Uterus (tissue), 4 donors: ENCODE data around the gene SMIM7. TPM values are rescaled to one million over a fixed set of nuclear protein-coding genes. Genes with fewer than 3 reads are reported as not detected.

Experiments
- DNase-seq, 2 donors: peaks; one replicate each; pipeline ENCODE4 v3.0.0-alpha.2; 2019 to 2020
- H3K27ac ChIP-seq, 2 donors: fragments of 200-600 bp; sonication (generic); 1 replicate in 1 of 2; 2 replicates in 1 of 2; pipeline ENCODE4 v1.5.1; 2016 to 2018
- H3K27me3 ChIP-seq, 2 donors: fragments of 200-600 bp; sonication (generic); one replicate each; pipeline ENCODE4 v1.5.1; 2018 to 2019; ENCODE audit warnings: control low read depth in 1 of 2
- H3K36me3 ChIP-seq, 2 donors: fragments of 200-600 bp; sonication (generic); one replicate each; pipeline ENCODE4 v1.5.1; 2019; ENCODE audit warnings: control low read depth in 1 of 2
- H3K4me1 ChIP-seq, 2 donors: fragments of 200-600 bp; sonication (generic); one replicate each; pipeline ENCODE4 v1.5.1; 2018 to 2019; ENCODE audit warnings: control low read depth in 1 of 2
- H3K4me3 ChIP-seq, 2 donors: fragments of 200-600 bp; sonication (generic); 1 replicate in 1 of 2; 2 replicates in 1 of 2; pipeline ENCODE4 v1.5.1; 2018 to 2019; ENCODE audit warnings: mild to moderate bottlenecking in 1 of 2
- H3K9me3 ChIP-seq, 2 donors: fragments of 200-600 bp; sonication (generic); one replicate each; pipeline ENCODE4 v1.5.1; 2019; ENCODE audit warnings: control low read depth in 1 of 2
- CTCF ChIP-seq, 4 experiments: fragments of 200-600 bp in 2 of 4; fragments of 450-650 bp in 2 of 4; sonication (generic) in 2 of 4; IDR thresholded peaks; one replicate each; pipeline ENCODE4 v1.5.1; 2016 to 2019; ENCODE audit warnings: antibody characterized with exemption in 4 of 4, mild to moderate bottlenecking in 2 of 4, moderate library complexity in 1 of 4
- POLR2A ChIP-seq, 2 donors: fragments of 450-650 bp; IDR thresholded peaks; one replicate each; pipeline ENCODE4 v1.6.1; 2016; ENCODE audit warnings: antibody characterized with exemption in 2 of 2, mild to moderate bottlenecking in 1 of 2, moderate library complexity in 1 of 2
- intact Hi-C: fragments of 100-400 bp; cut with DNase I; formaldehyde crosslinking; loops from one replicate; pipeline ENCODE4 v1.15.1; 2023; ENCODE audit warnings: low total_unique reads
- total RNA-seq, 4 donors: library from RNA; depleted of rRNA in 3 of 4; stranded (reverse); fragments of >200 nt in 3 of 4; gene quantifications; one replicate each; pipeline versions ENCODE4 v1.1.0 to v1.2.4, GENCODE V29; 2014 to 2023
- donor health status: DM: yes; HTN: yes; CAD: no.

The SMIM7 gene
- total RNA-seq, 4 donors from 2014 or later, result 26.6 to 144 (median 85.0) TPM

- no peak overlapping the region for H3K27ac ChIP-seq
- no peaks in the 10 kb centered on the region for H3K4me1 ChIP-seq
- intact Hi-C loops, result no loop called here
- H3K9me3 ChIP-seq, result no peaks in the 10 kb centered on the region
- no peaks in the 10 kb centered on the region for H3K27me3 ChIP-seq
- H3K36me3 ChIP-seq, result no peaks in the 10 kb centered on the region
- DNase-seq, result no peak
- H3K4me3 ChIP-seq, result no peak overlapping the region
- TF ChIP-seq CTCF (IDR thresholded peaks at IDR 0.05) (no peak), POLR2A (IDR thresholded peaks at IDR 0.05) (no peak)
These were observed 21.3 kb downstream of the SMIM7 start for GRCh38 chr19:16638666-16639065.

GRCh38 chr19:16637535-16637934, 22.4 kb downstream of the SMIM7 start:
- intact Hi-C loops, result no loop called here
- TF ChIP-seq POLR2A (IDR thresholded peaks at IDR 0.05), result no peak
- no peak for TF ChIP-seq CTCF (IDR thresholded peaks at IDR 0.05)
- H3K4me1 ChIP-seq, result no peaks in the 10 kb centered on the region
- no peaks in the 10 kb centered on the region for H3K27me3 ChIP-seq
- DNase-seq, result no peak
- H3K27ac ChIP-seq, result no peak overlapping the region
- no peak overlapping the region for H3K4me3 ChIP-seq
- H3K36me3 ChIP-seq, result no peaks in the 10 kb centered on the region
- no peaks in the 10 kb centered on the region for H3K9me3 ChIP-seq

- H3K27me3 ChIP-seq, result no peaks in the 10 kb centered on the region
- DNase-seq, result no peak
- intact Hi-C loops, result no loop called here
- H3K4me3 ChIP-seq, result no peak overlapping the region
- no peak for TF ChIP-seq POLR2A (IDR thresholded peaks at IDR 0.05)
- TF ChIP-seq CTCF (IDR thresholded peaks at IDR 0.05), result no peak
- no peaks in the 10 kb centered on the region for H3K36me3 ChIP-seq
- H3K4me1 ChIP-seq, result peaks cover 0 to 7% of the 10 kb centered on the region in 2 donors
- no peak overlapping the region for H3K27ac ChIP-seq
- H3K9me3 ChIP-seq, result no peaks in the 10 kb centered on the region
These were observed 28.5 kb downstream of the SMIM7 start for GRCh38 chr19:16631465-16631864.

- Histone ChIP-seq H3K9me3 (no peaks in the 10 kb centered on the region), H3K36me3 (no peaks in the 10 kb centered on the region), H3K4me1 (peaks cover 0 to 7% of the 10 kb centered on the region in 2 donors), H3K27ac (peak overlapping the region; percentile 91 to 94), H3K4me3 (peak overlapping the region; percentile 77 to 92), H3K27me3 (no peaks in the 10 kb centered on the region)
- no peak for TF ChIP-seq CTCF (IDR thresholded peaks at IDR 0.05)
- no peak for TF ChIP-seq POLR2A (IDR thresholded peaks at IDR 0.05)
- intact Hi-C loops, result loop anchor here (5.0 kb wide), 1 partner anchor 47 kb away; no protein-coding TSS in a partner anchor
- peak; percentile 54 to 59 for DNase-seq
These were observed 30.8 kb downstream of the SMIM7 start for GRCh38 chr19:16628984-16629691.

GRCh38 chr19:16628183-16628983, 31.6 kb downstream of the SMIM7 start, which contains the start of gene MED26:
TSS of gene MED26 (minus strand) at chr19:16628204. CDS start at chr19:16627943, 261 bp downstream.
- H3K27ac ChIP-seq, result peak within 1 kb of the TSS; percentile 91 to 94
- H3K4me1 ChIP-seq, result peaks cover 0 to 7% of the 10 kb centered on the region in 2 donors
- no peaks in the 10 kb centered on the region for H3K36me3 ChIP-seq
- TF ChIP-seq CTCF (IDR thresholded peaks at IDR 0.05), result peak in 3 of 4 experiments; percentile 5 to 54 (median 38)
- TF ChIP-seq POLR2A (IDR thresholded peaks at IDR 0.05), result peak; percentile 67 to 85
- no peaks in the 10 kb centered on the region for H3K27me3 ChIP-seq
- DNase-seq, result peak; percentile 93 to 95
- no peaks in the 10 kb centered on the region for H3K9me3 ChIP-seq
- H3K4me3 ChIP-seq, result peak within 1 kb of the TSS; percentile 77 to 92
- intact Hi-C loops, result loop anchor here (5.0 kb wide), 1 partner anchor 46 kb away; no protein-coding TSS in a partner anchor
